Liver (tissue), 3 donors: ENCODE measurements around the gene NOA1.

Experiments
- CTCF ChIP-seq: fragments of 150-350 bp; IDR thresholded peaks from 2 replicates; pipeline ENCODE4 v1.5.1; 2017; ENCODE audit warnings: improper control_type of control experiment, low read depth, low read length; ENCODE audit not compliant: missing input control
- EGR1 ChIP-seq, 2 donors: IDR thresholded peaks; 2 replicates each; pipeline ENCODE4 v1.6.1; 2016 to 2018; ENCODE audit warnings: antibody characterized with exemption in 2 of 2, low read depth in 2 of 2
- FOXA1 ChIP-seq: IDR thresholded peaks from 2 replicates; pipeline ENCODE4 v1.6.1; 2016; ENCODE audit warnings: antibody characterized with exemption
- GABPA ChIP-seq, 2 donors: IDR thresholded peaks in 1 of 2; conservative IDR thresholded peaks in 1 of 2; 2 replicates each; pipeline ENCODE4 v1.6.1; 2016; ENCODE audit warnings: antibody characterized with exemption in 2 of 2, mild to moderate bottlenecking in 1 of 2, moderate library complexity in 1 of 2
- RAD21 ChIP-seq, 2 donors: IDR thresholded peaks; 2 replicates each; pipeline ENCODE4 v1.6.1; 2016; ENCODE audit warnings: antibody characterized with exemption in 2 of 2, mild to moderate bottlenecking in 2 of 2
- REST ChIP-seq: IDR thresholded peaks from 2 replicates; pipeline ENCODE4 v1.6.1; 2016; ENCODE audit warnings: antibody characterized with exemption, mild to moderate bottlenecking
- ZBTB33 ChIP-seq: IDR thresholded peaks from 2 replicates; pipeline ENCODE4 v1.6.1; 2016; ENCODE audit warnings: antibody characterized with exemption
- donor health status: healthy.
- donor health status: healthy.

- TF ChIP-seq CTCF, result no peak
- no peak for TF ChIP-seq GABPA (IDR thresholded peaks at IDR 0.05 in 1 of 2, conservative IDR thresholded peaks at IDR 0.05 in 1 of 2)
- TF ChIP-seq ZBTB33, result no peak
- TF ChIP-seq EGR1 (IDR thresholded peaks at IDR 0.05; ENCODE audit: low read depth in 2 of 2), result no peak
- no peak for TF ChIP-seq RAD21 (IDR thresholded peaks at IDR 0.05)
- no peak for TF ChIP-seq FOXA1
- no peak for TF ChIP-seq REST
These were observed 45.5 kb downstream of the NOA1 start for GRCh38 chr4:56931924-56932323.
